Left ventricle myocardium superior (tissue), 1 donor: ENCODE measurements around the gene TFB2M. TPM values are rescaled to one million over a fixed set of nuclear protein-coding genes. Genes with fewer than 3 reads are reported as not detected.
"Not testable (repeated sequence)": the region's sequence is repeated elsewhere in the genome, so short reads cannot be mapped to it uniquely, and the experiment has no call there.

Source experiments
- ATAC-seq: fragments of 200-7000 bp; cut with Tn5 transposase; one replicate; pipeline ENCODE4 v1.9.1; 2020; ENCODE audit warnings: mild to moderate bottlenecking, moderate library complexity
- DNase-seq: peaks from one replicate; pipeline ENCODE4 v3.0.0-alpha.2; 2020
- intact Hi-C: fragments of 100-400 bp; cut with micrococcal nuclease; formaldehyde crosslinking; loops from one replicate; pipeline ENCODE4 v1.11.0; 2022
- long read RNA-seq: library from polyadenylated mRNA; unstranded; transcript quantifications from one replicate; pipeline ENCODE4 v2.0.0, GENCODE V29; 2021
- total RNA-seq: library from RNA; stranded (reverse); fragmentation: NEBNext Ultra II Directional; extraction: Animal tissue kit (Norgen Biotek cat#: 25700); gene quantifications from one replicate; pipeline ENCODE4 v1.2.1, GENCODE V29; 2021
- donor health status: DM: no; HTN: yes; CAD: no; lungs with severe emphysema.

Gene TFB2M, protein sequence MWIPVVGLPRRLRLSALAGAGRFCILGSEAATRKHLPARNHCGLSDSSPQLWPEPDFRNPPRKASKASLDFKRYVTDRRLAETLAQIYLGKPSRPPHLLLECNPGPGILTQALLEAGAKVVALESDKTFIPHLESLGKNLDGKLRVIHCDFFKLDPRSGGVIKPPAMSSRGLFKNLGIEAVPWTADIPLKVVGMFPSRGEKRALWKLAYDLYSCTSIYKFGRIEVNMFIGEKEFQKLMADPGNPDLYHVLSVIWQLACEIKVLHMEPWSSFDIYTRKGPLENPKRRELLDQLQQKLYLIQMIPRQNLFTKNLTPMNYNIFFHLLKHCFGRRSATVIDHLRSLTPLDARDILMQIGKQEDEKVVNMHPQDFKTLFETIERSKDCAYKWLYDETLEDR
- total RNA-seq: 17.4 TPM
- long read RNA-seq, transcript TFB2M-201 (8 exons, 1,848 nt): major isoform, 34 of 38 reads
- long read RNA-seq, partial matches to known transcripts: 0 of 38 reads
- long read RNA-seq, other reads (novel, unspliced or antisense): 4 of 38 reads

DNA sequence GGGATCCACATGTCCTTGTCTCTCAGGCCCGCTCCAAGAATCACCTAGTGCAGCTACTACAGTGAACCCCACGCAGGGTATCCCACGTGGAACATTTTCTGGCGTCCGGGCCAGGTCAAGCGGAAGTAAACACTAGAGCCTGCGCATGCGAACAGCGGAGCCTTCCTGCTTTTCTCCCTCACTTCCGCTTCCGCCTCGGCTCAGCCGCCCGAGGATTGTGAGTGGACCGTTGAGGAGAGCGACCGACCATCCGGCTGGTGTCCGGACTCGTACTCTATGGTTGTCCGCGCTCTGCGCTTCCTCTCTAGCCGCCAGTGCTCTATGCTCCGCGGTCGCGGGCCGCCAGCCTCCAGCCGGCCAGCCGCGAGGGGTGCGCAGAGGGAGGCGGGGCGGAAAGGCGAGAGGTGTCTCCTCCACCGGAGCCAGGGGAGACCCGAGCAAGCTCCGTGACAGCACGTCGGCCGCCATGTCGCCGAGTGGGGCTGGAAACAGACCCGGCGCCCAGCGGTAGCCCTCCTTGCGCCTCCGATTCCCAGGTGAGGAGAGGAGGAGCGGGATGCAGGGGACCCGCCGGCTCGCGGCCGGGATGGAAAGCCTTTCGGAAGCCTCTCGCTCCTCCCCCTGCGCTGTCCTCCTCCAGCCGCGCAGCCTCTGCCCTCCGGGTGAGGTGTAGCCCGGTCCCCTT lies at the start of gene TFB2M, which contains the start of gene CNST:
Gene TFB2M (minus strand): TSS at position 134 of the 685 bp plus-strand sequence. CDS start 123 bp downstream, at position 11.
Gene CNST (plus strand): TSS at position 329 of the 685 bp plus-strand sequence. CDS start 25,107 bp downstream, outside the sequence.
- intact Hi-C loops: loop anchor here (10.0 kb wide), 2 partner anchors 79 to 129 kb away; no protein-coding TSS in a partner anchor
- peak; percentile 98 for DNase-seq
- peak; percentile 98 for ATAC-seq

DNA sequence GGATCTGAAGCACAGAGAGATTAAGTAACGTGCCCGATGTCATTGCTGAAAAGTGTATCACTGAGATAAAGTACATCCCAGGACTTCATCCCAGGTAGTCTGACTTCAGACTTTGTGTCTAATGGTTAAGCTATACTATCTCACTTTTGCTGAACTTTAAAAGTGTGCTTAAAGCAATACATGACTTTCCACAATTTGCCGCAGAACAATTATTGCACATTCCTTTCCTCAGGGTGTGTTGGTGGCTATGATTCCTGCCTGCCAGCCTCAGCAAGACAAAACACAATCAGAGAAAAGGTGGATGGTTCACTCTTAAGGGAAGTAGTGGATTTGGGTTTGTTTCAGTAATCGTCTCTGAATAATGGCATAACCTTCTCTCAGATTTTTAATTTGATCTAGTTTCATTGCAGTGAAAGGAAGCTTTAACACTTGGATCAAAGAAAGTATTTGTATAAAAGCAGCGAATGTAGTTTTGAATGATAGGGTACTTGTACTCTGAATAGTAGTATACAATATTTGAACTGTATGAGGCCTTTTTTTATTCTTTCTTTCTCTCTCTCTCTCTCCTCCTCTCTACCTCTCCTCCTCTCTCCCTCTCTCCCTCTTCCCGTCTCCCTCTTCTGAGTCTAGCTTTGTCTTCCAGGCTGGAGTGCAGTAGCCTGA lies 47.2 kb upstream of the TFB2M start:
- intact Hi-C loops: no loop called here
- ATAC-seq: no peak
- DNase-seq: no peak

DNA sequence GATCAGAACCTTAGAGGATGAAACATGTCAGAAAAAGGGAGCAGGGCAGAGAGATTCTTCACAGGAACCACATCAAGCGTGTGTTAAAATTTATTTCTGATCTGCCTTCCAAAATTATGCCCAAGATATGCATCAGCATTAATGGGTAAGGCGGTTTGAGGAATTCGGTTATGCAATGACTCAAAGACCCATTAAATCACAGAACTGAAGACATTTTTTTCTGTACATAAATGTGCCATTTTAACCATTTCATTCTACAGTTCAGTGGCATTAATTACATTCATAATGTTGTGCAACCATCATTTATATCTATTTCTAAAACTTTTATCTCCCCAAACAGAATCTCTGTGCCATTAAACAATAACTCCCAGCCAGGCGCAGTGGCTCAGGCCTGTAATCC lies 43.6 kb upstream of the TFB2M start:
- intact Hi-C loops: no loop called here
- ATAC-seq (no peak), DNase-seq (no peak)

DNA sequence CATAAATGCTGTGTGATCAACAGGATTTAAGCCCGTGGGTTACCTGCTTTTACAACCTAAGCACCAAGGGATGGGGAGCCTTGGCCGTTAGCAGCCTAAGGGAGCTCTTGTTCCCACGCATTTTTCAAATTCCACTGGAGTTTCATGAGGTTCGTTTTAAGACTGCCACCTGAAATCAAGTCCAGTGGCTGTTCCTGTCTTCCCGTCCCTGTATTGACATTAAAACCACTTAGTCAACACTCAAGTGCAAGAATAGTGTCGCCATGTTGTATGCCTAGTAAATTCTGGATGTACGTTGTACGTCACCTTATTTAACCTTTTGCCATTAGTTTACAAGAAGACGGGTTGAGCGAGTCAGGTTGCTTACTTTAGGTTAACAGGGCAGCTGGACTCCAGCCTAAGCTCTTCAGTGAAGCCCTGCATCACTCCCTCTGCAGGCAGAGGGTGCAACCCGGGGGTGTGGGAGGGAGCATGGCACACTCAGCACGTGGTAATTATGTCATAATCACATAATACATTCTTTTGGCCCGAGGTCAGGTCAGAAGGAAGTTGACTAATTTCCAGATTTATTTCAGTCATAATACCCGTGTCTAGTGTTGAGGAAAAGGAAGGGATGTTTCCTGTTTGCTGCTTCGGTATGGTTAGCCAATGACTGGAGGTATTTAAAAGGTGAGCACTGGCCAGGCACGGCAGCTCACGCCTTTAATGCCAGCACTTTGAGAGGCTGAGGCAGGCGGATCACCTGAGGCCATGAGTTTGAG lies 42.7 kb upstream of the TFB2M start:
- ATAC-seq: peak; percentile 92
- peak; percentile 68 for DNase-seq
- intact Hi-C loops: no loop called here

DNA sequence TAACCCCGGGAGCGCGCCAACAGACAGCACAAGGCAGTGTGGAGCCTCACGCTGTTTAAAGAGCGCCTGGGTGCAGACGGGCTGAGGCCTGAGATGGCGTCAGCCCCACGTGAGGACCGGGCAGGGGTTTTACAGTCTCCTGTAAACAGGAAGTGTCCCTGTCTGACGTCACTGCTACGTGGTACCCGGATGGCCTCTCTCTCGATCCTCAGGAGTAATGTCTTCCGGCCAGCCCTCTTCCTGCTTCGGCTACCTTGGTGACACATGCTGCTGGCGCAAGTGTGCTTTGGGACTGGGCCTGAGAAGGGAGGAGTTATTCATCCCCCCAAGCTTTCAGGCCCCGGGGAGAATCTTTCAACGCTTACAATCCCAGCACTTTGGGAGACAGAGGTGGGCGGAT lies 41.4 kb upstream of the TFB2M start:
- ATAC-seq (no peak), DNase-seq (no peak)
- intact Hi-C loops: no loop called here

DNA sequence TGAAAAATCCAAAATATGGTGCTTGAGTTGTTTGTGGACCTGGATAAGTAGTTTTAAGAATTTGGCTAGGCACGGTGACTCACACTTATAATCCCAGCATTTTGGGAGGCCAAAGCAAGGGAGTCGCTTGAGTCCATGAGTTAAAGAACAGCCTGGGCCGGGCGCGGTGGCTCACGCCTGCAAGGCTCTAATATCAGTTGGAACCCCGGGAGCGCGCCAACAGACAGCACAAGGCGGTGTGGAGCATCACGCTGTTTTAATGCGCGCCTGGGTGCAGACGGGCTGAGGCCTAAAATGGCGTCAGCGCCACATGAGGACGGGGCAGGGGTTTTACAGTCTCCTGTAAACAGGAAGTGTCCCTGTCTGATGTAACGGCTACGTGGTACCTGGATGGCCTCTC lies 39.2 kb upstream of the TFB2M start:
- intact Hi-C loops, ATAC-seq, DNase-seq: not testable (repeated sequence)

DNA sequence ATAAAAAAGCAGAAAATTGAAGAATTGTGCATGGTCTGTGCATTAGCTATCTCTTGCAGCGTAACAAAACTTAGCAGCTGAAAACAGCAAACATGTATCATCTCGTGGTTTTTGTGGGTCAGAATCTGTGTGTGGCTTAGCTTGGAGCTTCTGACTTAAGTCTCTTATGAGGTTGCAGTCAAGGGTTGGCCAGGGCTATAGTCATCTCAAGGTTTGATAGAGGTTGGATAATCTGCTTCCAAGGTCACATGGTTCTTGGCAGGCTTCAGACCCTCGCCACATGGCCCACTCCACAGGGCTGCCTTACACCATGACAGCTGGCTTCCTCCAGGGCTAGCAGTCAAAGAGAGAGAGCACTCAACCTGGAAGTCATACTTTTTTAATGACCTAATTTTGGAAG lies 36.1 kb upstream of the TFB2M start:
- no peak for ATAC-seq
- no peak for DNase-seq
- intact Hi-C loops: no loop called here

DNA sequence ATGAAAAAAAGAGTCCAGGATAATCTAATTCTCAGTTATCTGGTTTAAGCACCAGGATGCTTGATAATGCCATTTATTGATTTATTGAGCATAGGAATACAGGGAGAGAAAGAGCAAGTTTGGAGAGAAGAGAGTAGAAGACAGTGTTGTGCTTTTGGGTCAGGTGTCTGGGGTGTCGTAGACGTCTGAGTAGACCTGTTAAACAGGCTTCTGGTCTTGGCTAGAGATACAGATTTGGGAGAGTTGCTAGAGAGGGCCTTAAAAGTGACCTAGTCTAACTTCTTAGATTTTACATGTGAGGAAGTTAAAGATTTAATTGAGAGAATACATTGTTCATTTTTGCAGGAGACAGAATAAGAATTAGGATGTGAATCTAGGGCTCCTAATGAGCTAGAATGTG lies 34.5 kb upstream of the TFB2M start:
- DNase-seq (no peak), ATAC-seq (no peak)
- intact Hi-C loops: no loop called here

DNA sequence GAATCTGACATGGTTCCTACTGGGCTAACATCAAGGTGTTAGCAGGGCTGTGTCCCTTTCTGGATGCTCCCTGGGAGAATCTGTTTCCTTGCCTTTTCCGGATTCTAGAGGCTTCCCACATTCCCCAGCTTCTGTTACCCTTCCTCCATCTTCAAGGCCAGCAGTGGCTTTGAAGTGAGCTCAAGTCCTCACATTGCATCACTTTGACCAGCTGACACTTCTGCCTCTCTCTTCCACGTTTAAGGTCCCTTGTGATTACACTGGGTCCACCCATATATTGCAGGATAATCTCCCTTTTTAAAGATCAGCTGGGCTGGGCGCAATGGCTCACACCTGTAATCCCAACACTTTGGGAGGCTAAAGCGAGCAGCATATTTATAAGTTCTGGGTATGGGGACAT lies 33.3 kb upstream of the TFB2M start:
- intact Hi-C loops: no loop called here
- no peak for ATAC-seq

DNA sequence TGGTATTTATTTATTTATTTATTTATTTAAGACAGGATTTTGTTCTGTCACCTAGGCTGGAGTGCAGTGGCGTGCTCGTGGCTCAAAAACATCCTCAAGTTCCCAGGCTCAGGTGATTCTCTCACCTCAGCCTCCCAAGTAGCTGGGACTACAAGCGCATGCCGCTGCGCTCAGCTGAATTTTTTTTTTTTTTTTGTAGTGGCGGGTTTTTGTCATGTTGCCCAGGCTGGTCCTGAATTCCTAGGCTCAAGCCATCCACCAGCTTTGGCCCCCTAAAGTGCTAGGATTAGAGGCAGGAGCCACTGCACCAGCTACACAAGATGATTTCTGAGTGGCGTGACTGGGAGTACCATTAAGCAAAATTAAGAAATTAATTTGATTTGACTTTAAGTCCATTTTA lies 31.9 kb upstream of the TFB2M start:
- ATAC-seq (peak; percentile 2), DNase-seq (no peak)
- intact Hi-C loops: no loop called here

More for the DNA sequence above, 33.3 kb upstream of the TFB2M start:
- no peak for DNase-seq

DNA sequence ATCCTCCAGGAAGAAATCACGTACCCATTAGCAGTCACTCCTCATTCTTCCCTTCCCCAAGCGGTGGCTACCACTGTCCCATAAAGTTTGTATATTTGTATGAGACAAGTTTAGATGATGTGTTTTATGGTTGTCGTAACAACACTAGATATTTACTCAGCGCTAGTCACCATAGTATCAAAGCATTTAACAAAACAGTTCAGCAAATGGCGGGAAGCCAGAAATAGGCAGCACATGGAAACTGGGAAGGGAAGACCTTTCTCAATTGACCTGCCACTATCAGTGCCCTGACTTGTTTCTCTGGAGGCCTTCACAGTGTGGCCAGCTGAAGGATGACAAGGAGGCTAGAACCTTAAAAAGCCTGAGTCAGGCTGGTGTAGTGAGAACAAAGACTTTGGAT lies 31.3 kb upstream of the TFB2M start:
- ATAC-seq: peak; percentile 93
- no peak for DNase-seq
- intact Hi-C loops: no loop called here

DNA sequence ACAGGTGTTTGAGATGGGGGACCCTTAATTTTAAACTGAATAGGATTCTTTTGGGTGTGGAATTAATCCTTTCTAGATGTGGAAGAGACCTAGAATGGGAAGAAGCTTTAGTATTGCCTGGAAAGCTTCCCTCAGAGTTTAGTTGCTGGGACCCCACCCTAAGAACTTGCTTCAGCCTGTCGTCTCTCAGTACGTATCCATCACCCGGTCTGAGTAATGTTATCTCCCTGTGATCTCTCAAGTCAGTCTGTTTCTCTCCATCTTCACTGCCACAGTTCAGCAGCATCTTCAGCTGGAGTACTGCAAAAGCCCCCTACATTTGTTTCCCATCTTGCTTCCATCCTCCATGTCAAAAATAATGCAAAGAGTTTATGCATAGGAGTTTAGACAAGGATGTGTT lies 29.1 kb upstream of the TFB2M start:
- DNase-seq (no peak), ATAC-seq (no peak)
- intact Hi-C loops: no loop called here

DNA sequence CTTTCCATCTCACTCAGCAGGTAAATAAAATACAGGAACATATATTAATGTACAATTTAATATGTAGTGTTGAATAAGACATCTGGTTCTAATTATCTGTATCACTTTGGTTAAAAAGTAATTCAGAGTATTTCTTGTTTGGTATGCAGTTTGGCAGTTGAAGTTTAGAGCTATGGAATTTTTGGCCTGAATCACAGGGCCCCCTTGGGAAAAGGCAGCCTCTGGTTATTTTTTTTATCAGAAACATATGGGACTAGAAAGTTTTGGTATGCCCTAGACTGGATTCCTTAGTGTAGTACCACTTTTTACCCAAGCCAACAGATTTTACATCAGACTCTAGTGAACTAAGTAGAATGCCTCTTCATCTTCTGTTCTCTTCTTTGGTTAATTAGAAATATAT lies 26.6 kb upstream of the TFB2M start:
- ATAC-seq (no peak), DNase-seq (no peak)
- intact Hi-C loops: no loop called here

DNA sequence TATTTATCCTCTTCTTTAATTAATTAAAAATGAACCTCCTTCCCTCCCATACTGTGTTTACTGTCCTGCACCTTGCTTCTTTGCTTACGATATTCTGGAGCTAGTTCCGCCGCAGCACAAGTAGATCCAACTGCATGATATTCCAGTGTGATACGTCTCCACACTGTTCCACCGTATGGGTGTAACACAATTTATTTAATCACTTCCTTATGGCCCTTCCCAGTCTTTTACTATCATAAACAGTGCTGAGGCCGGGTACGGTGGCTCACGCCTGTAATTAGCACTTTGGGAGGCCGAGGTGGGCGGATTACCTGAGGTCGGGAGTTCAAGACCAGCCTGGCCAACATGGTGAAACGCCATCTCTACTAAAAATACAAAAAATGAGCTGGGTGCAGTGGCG lies 25.9 kb upstream of the TFB2M start:
- ATAC-seq (no peak), DNase-seq (no peak)
- intact Hi-C loops: no loop called here

DNA sequence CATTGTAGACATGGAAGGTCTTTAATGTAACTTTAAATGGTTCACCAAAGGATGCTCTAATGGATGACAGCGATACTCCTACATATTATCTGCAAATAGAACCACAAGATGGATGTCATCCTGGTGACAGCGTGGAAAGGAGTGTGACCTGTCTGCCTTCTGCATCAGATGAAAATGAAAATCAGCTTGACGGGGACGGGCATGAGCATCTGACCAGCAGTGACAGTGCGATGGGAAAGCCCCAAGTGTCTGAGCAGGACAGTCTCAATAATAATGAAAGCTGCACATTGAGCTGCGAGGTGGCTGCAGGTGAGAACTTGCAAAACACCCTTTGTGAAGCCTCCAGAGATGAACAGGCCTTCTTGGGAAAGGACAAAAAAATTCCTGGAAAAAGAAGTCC lies 25.4 kb upstream of the TFB2M start:
- intact Hi-C loops: no loop called here
- DNase-seq (no peak), ATAC-seq (no peak)

DNA sequence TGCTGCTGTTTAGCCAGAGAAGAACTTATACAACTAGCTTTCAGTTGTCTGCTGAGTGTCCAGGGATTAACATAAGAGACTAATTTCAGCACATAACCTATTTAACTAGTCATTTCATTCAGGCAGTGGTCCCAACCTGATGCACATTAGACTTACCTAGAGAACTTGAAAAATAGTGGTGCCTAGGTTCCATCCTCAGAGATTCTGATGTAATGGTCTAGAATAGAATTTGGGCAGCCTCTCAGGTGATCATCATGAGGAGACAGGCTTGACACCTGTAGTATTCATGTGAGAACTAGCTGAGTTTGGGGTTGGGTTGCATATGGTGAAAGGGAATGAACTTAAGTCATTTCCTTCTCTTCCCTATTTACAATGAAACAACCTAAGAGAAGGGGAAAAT lies 25.0 kb upstream of the TFB2M start:
- DNase-seq (no peak), ATAC-seq (no peak)
- intact Hi-C loops: no loop called here

DNA sequence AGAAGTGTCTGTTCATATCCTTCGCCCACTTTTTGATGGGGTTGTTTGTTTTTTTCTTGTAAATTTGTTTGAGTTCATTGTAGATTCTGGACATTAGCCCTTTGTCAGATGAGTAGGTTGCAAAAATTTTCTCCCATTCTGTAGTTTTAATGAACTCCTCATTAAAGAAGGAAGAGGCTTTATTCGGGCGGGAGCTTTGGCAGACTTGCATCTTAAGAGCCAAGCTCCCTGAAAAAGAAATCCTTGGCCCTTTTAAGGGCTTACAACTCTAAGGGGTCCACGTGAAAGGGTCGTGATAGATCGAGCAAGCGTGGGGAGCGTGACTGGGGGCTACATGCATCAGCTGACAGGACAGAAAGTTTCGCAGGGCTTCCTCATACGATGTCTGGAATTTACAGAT lies 23.9 kb upstream of the TFB2M start:
- DNase-seq, ATAC-seq, intact Hi-C loops: not testable (repeated sequence)

DNA sequence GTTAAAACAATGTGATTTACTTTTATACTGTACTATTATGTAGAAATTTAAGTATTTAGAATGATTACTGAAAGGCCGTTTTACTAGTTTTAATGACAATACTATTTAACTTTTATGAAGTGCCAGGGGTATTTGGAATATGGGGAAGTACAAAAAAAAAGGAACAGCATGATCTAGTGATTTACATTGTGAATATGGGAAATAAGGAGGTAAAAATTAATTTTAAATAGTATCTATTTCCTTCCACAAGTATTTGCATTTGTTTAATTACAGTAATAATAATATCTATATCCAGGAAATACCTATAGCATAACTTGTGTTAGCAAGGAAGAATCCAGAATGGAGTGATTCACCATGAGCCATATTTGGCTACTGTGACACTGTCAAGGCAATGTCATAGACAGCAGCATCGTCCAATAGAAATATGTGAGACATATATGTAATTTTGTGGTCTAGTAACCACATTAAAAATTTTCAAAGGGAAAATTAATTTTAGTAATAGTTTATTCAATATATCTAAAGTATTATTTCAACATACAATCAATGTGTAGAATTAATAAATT lies 22.2 kb upstream of the TFB2M start:
- intact Hi-C loops: no loop called here
- DNase-seq (no peak), ATAC-seq (no peak)

DNA sequence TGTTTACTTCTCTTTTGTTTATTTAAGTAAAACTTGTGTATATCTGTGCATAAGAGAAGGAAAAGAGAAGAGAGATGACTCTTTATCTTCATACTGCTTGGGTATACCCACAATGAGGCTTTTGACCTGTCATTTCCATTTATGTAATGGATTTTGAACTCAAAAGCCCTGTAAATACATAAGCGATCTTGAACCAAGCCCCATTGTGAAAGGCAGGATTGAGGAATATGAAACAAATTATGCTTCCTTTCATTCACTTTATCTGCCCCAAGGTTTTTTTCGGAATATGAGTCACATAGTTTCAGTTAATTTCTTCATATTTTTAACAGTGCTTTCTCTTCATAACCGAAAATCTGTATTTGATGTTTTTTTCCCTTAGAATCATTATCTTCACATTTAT lies 21.5 kb upstream of the TFB2M start:
- DNase-seq (no peak), ATAC-seq (no peak)
- intact Hi-C loops: no loop called here
